OCI-LY7 (cell line): Measurements from ENCODE around the gene NCOA7.

Experiments
- EZH2phosphoT487 ChIP-seq: fragments of 200-600 bp; sonication (generic); IDR thresholded peaks from 2 replicates; pipeline ENCODE4 v1.6.1; 2018; ENCODE audit warnings: low read depth, borderline replicate concordance, mild to moderate bottlenecking, mixed run types, antibody characterized with exemption, low read length, moderate library complexity, mixed read lengths
- TF ChIP-seq, protein P1 (sequence below): fragments of 200-600 bp; sonication (generic); conservative IDR thresholded peaks from 2 replicates; pipeline ENCODE4 v1.5.1; 2014; ENCODE audit warnings: mild to moderate bottlenecking, antibody characterized with exemption, low read length, moderate library complexity, mixed read lengths

DNA sequence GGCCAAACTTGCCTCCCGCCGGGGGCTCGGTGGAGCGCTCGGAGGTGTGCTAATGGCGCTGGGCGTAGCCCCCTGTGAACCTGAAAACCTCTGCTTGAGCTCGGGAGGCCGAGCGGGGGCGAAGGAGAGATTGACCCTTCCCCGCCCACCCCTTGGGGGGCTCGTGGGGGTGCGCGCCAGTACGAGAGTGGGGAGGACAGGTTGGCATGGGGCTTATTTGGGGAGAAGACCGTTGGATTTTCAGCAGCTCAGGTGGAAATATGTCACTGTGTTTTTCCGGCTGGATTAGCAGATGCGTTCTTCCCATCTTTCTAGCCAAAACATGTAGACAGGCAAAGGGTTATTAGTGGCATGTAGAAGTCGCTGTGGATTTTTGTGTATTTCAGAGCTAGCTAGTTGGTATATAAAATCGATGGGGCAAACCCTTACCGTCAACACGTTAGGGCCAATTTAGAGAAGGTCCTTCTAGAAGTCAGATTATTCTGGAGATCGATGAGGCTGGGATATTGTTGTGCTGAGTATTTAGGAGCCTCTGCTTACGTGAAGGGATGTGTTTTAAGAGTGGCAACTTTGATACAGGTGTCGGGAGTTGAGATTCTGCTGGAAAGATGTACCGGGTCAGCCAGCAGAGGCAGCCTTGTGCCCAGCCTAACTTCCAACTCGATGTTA, 525 bp downstream of the NCOA7 start:
- TF ChIP-seq, protein P1, sequence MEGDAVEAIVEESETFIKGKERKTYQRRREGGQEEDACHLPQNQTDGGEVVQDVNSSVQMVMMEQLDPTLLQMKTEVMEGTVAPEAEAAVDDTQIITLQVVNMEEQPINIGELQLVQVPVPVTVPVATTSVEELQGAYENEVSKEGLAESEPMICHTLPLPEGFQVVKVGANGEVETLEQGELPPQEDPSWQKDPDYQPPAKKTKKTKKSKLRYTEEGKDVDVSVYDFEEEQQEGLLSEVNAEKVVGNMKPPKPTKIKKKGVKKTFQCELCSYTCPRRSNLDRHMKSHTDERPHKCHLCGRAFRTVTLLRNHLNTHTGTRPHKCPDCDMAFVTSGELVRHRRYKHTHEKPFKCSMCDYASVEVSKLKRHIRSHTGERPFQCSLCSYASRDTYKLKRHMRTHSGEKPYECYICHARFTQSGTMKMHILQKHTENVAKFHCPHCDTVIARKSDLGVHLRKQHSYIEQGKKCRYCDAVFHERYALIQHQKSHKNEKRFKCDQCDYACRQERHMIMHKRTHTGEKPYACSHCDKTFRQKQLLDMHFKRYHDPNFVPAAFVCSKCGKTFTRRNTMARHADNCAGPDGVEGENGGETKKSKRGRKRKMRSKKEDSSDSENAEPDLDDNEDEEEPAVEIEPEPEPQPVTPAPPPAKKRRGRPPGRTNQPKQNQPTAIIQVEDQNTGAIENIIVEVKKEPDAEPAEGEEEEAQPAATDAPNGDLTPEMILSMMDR: peak; percentile 88
- no peak for TF ChIP-seq EZH2phosphoT487
